Endothelial cell of umbilical vein (primary cell): ENCODE measurements around the gene MTIF3. TPM values are rescaled to one million over a fixed set of nuclear protein-coding genes. Genes with fewer than 3 reads are reported as not detected.

Experiments
- BruUV-seq: library from RNA; stranded (reverse); fragments of 400-500 nt; replicated peaks from 2 replicates; lab custom pipeline; 2021; lab: Mats Ljungman, UMichigan
- CTCF ChIA-PET: fragments of 300-600, 350-600 bp; sonication (Branson Sonifier 250); formaldehyde crosslinking; loops from one replicate; lab custom pipeline; 2021; ENCODE audit warnings: antibody characterized with exemption, inconsistent platforms; lab: Charles Lee
- POLR2A ChIA-PET: fragments of 300-600, 350-600 bp; sonication (Branson Sonifier 250); formaldehyde crosslinking; loops from one replicate; lab custom pipeline; 2021; ENCODE audit warnings: antibody characterized with exemption, inconsistent platforms; lab: Charles Lee
- DNase-seq: peaks from one replicate; pipeline ENCODE4 v3.0.0-alpha.2; 2011; ENCODE audit warnings: low read depth, low spot score
- FAIRE-seq: peaks from 2 replicates; lab custom pipeline; 2011; peaks lifted over from hg19 to GRCh38; lab: Jason Lieb, UNC
- H2AFZ ChIP-seq: 2 replicates; pipeline ENCODE4 v1.6.0; 2012; ENCODE audit warnings: low read depth, low read length, control low read depth, inconsistent platforms
- H3K27ac ChIP-seq: 2 replicates; pipeline ENCODE4 v1.5.1; 2011; ENCODE audit warnings: low read depth, mild to moderate bottlenecking, control low read depth, low read length, moderate library complexity; ENCODE audit not compliant: insufficient read depth
- H3K27me3 ChIP-seq, 2 experiments: 2 replicates each; pipeline versions ENCODE4 v1.6.0 to v1.6.1; 2011; ENCODE audit warnings: low read length in 2 of 2, mixed read lengths in 1 of 2; ENCODE audit not compliant: control insufficient read depth in 2 of 2, insufficient read depth in 2 of 2
- H3K36me3 ChIP-seq, 2 experiments: 2 replicates in 1 of 2; 3 replicates in 1 of 2; pipeline ENCODE4 v1.5.1; 2011; ENCODE audit warnings: low read length in 2 of 2, mild to moderate bottlenecking in 1 of 2, moderate library complexity in 1 of 2; ENCODE audit not compliant: control insufficient read depth in 2 of 2, insufficient read depth in 2 of 2; ENCODE audit errors: extremely low read depth in 1 of 2
- H3K4me1 ChIP-seq: 3 replicates; pipeline ENCODE4 v1.5.1; 2011; ENCODE audit warnings: mild to moderate bottlenecking, low read length; ENCODE audit not compliant: control insufficient read depth, insufficient read depth; ENCODE audit errors: extremely low read depth
- H3K4me2 ChIP-seq: 2 replicates; pipeline ENCODE4 v1.6.1; 2011; ENCODE audit warnings: low read length, control low read depth, mixed read lengths; ENCODE audit not compliant: insufficient read depth
- H3K4me3 ChIP-seq, 3 experiments: fragments of 200-600 bp in 1 of 3; sonication (generic), shearing (Covaris generic) in 1 of 3; replicated peaks in 1 of 3; 2 replicates each; pipeline ENCODE4 v1.5.1; 2011 to 2016; ENCODE audit warnings: control low read depth in 3 of 3, low read length in 3 of 3, mild to moderate bottlenecking in 2 of 3, inconsistent platforms in 1 of 3, low read depth in 1 of 3, moderate library complexity in 1 of 3; ENCODE audit not compliant: insufficient read depth in 1 of 3
- H3K79me2 ChIP-seq: 2 replicates; pipeline ENCODE4 v1.6.0; 2012; ENCODE audit warnings: low read length, inconsistent platforms; ENCODE audit not compliant: control insufficient read depth, insufficient read depth
- H3K9ac ChIP-seq: replicated peaks from 2 replicates; pipeline ENCODE3; 2011; ENCODE audit warnings: low read length, control low read depth; ENCODE audit not compliant: insufficient read depth; ENCODE audit errors: extremely low read depth
- H3K9me1 ChIP-seq: replicated peaks from 3 replicates; pipeline ENCODE4 v1.6.0; 2011; ENCODE audit warnings: mild to moderate bottlenecking, low read length; ENCODE audit not compliant: control insufficient read depth, insufficient read depth; ENCODE audit errors: extremely low read depth
- H3K9me3 ChIP-seq: replicated peaks from 2 replicates; pipeline ENCODE4 v1.5.1; 2012; ENCODE audit warnings: low read length, inconsistent platforms; ENCODE audit not compliant: control insufficient read depth, insufficient read depth
- H4K20me1 ChIP-seq: replicated peaks from 2 replicates; pipeline ENCODE3; 2011; ENCODE audit warnings: mild to moderate bottlenecking, low read length; ENCODE audit not compliant: control insufficient read depth, insufficient read depth; ENCODE audit errors: extremely low read depth
- CTCF ChIP-seq, 2 donors: IDR thresholded peaks; 1 replicate in 1 of 2; 2 replicates in 1 of 2; pipeline ENCODE4 v1.5.1; 2011; ENCODE audit warnings: low read length in 2 of 2, mild to moderate bottlenecking in 2 of 2, moderate library complexity in 2 of 2, control low read depth in 1 of 2, inconsistent platforms in 1 of 2, low read depth in 1 of 2; ENCODE audit not compliant: insufficient read depth in 1 of 2; ENCODE audit errors: extremely low read depth in 1 of 2
- EZH2 ChIP-seq: IDR thresholded peaks from 2 replicates; pipeline ENCODE4 v1.6.1; 2012; ENCODE audit warnings: borderline replicate concordance, low read depth, mild to moderate bottlenecking, moderate library complexity, low read length, inconsistent platforms; ENCODE audit not compliant: severe bottlenecking
- GATA2 ChIP-seq: IDR thresholded peaks from 2 replicates; pipeline ENCODE4 v1.7.0; 2011; ENCODE audit warnings: low read depth, mild to moderate bottlenecking, moderate library complexity, mixed read lengths, low read length; ENCODE audit not compliant: insufficient read length, insufficient read depth
- JUN ChIP-seq: IDR thresholded peaks from 2 replicates; pipeline ENCODE4 v1.6.1; 2011; ENCODE audit warnings: borderline replicate concordance, low read depth; ENCODE audit not compliant: insufficient read length, insufficient read depth
- MAX ChIP-seq: IDR thresholded peaks from 2 replicates; pipeline ENCODE4 v1.6.1; 2011; ENCODE audit not compliant: insufficient read depth, insufficient read length
- MYC ChIP-seq: IDR thresholded peaks from one replicate; pipeline ENCODE4 v1.6.1; 2011; ENCODE audit warnings: mild to moderate bottlenecking, low read depth, low read length
- POLR2A ChIP-seq: IDR thresholded peaks from 2 replicates; pipeline ENCODE4 v1.6.1; 2012; ENCODE audit warnings: low read depth, mild to moderate bottlenecking, control low read depth, low read length
- dilution Hi-C: fragments of 300-500 bp; cut with MboI; formaldehyde crosslinking; loops from one replicate; pipeline ENCODE4 v1.15.0; 2019; ENCODE audit warnings: low sequenced_read_pairs; ENCODE audit not compliant: extremely low pct_ligation_motif_present
- intact Hi-C: fragments of 100-400 bp; cut with micrococcal nuclease; formaldehyde crosslinking; loops from one replicate; pipeline ENCODE4 v1.10.0; 2022
- polyA plus RNA-seq, 4 experiments: library from polyadenylated mRNA; depleted of rRNA in 3 of 4; stranded (reverse) in 3 of 4; unstranded in 1 of 4; fragments of >200 nt; gene quantifications; 2 replicates each; pipeline versions ENCODE4 v1.2.1 to v1.2.3, GENCODE V29; 2011 to 2012; ENCODE audit warnings: missing spikeins in 1 of 4
- total RNA-seq: library from RNA; stranded (reverse); gene quantifications from 2 replicates; pipeline ENCODE4 v1.2.3, GENCODE V29; 2021

MTIF3 gene
- total and polyA plus RNA-seq, 2 donors (not counting 3 experiments of a cell fraction or from before 2014, with no cell fraction given): 23.5 to 37.5 TPM

DNA sequence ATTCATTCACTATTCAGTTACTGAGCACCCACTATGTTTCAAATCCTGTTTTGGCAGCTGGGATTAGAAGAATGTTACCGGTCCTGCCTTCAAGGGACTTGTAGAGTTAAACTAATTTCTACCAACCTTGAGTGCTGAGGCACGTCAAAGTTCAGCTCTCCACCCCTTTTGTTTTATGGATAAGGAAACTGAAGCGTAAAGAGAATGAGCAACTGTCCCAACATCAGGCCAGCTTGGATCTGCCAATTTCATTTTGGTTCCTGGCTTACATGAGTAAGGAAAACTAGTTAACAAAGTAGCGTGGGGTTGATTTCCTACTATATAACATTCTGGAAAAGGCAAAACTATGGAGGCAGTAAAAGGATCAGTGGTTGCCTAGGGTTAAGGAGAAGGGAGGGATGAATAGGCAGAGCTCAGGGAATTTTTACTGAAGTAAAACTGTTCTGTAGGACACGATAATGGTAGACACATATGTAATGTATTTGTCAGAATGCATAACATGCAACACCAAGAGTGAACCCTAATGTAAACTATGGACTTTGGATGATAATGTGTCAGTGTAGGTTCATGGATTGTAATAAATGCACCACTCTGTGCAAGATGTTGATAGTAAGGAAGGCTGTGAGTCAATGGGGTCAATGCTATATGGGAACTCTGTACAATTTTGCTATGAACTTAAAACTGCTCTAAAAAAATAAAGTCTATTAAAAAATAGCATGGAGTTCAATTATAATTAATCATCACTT is 19.9 kb upstream of the MTIF3 start:
- Histone ChIP-seq H3K36me3 (no peaks in the 10 kb centered on the region), H4K20me1 (no peaks in the 10 kb centered on the region), H3K27me3 (peaks cover 0 to 13% of the 10 kb centered on the region in 2 experiments), H3K9me3 (no peaks in the 10 kb centered on the region), H3K4me3 (no peak overlapping the region), H3K79me2 (no peaks in the 10 kb centered on the region), H3K9ac (no peak overlapping the region), H3K27ac (no peak overlapping the region), H3K4me2 (no peak overlapping the region), H3K9me1 (no peaks in the 10 kb centered on the region), H3K4me1 (no peaks in the 10 kb centered on the region), H2AFZ (no peak overlapping the region)
- no peak for TF ChIP-seq GATA2
- no peak for TF ChIP-seq CTCF (IDR thresholded peaks at IDR 0.05; ENCODE audit: extremely low read depth in 1 of 2, insufficient read depth in 1 of 2, low read depth in 1 of 2, low read length in 2 of 2)
- no peak for TF ChIP-seq EZH2
- TF ChIP-seq MYC: no peak
- no peak for TF ChIP-seq MAX
- no peak for TF ChIP-seq JUN
- no peak for TF ChIP-seq POLR2A
- dilution Hi-C loops (no loop called here), intact Hi-C loops (no loop called here)
- POLR2A ChIA-PET: no interaction called here
- CTCF ChIA-PET: no interaction called here
- no peak for DNase-seq
- no TSS peak for BruUV-seq
- no peak for FAIRE-seq
